Mesenteric fat pad (tissue), 1 donor: ENCODE measurements around the gene SLC44A1. TPM values are rescaled to one million over a fixed set of nuclear protein-coding genes. Genes with fewer than 3 reads are reported as not detected.
"Not testable (repeated sequence)": the region's sequence is repeated elsewhere in the genome, so short reads cannot be mapped to it uniquely, and the experiment has no call there.

ENCODE experiments used
- DNase-seq: peaks from one replicate; pipeline ENCODE4 v3.0.0-alpha.2; 2020; ENCODE audit warnings: low spot score
- total RNA-seq: library from RNA; stranded (reverse); fragmentation: NEBNext Ultra II Directional; extraction: Animal tissue kit (Norgen Biotek cat#: 25700); gene quantifications from one replicate; pipeline ENCODE4 v1.2.1, GENCODE V29; 2021
- donor health status: DM: yes; HTN: yes; CAD: no.

The SLC44A1 gene
- total RNA-seq, 1 donor from 2014 or later: 35.3 TPM

- DNase-seq: no peak
These were observed 2.4 kb upstream of the SLC44A1 start for GRCh38 chr9:105242062-105242461.

GRCh38 chr9:105242557-105242956 lies 1.9 kb upstream of the SLC44A1 start:
- no peak for DNase-seq

GRCh38 chr9:105243015-105243686 lies 1.3 kb upstream of the SLC44A1 start:
- DNase-seq: no peak

GRCh38 chr9:105244734-105245028 lies 230 bp downstream of the SLC44A1 start:
- DNase-seq: no peak

- peak; percentile 90 for DNase-seq
These were observed 809 bp downstream of the SLC44A1 start for GRCh38 chr9:105245029-105245890.

- no peak for DNase-seq
These were observed 1.4 kb downstream of the SLC44A1 start for GRCh38 chr9:105245891-105246161.

GRCh38 chr9:105246656-105247173 lies 2.3 kb downstream of the SLC44A1 start:
- DNase-seq: no peak

GRCh38 chr9:105248691-105249090 lies 4.2 kb downstream of the SLC44A1 start:
- DNase-seq: no peak

- no peak for DNase-seq
These were observed 6.7 kb downstream of the SLC44A1 start for GRCh38 chr9:105251133-105251532.

GRCh38 chr9:105251733-105252404 lies 7.4 kb downstream of the SLC44A1 start:
- DNase-seq: no peak

GRCh38 chr9:105252405-105252756 lies 7.9 kb downstream of the SLC44A1 start:
- DNase-seq: no peak

- no peak for DNase-seq
These were observed 9.8 kb downstream of the SLC44A1 start for GRCh38 chr9:105254226-105254625.

- DNase-seq: no peak
These were observed 11.0 kb downstream of the SLC44A1 start for GRCh38 chr9:105255421-105255820.

GRCh38 chr9:105256569-105256968 lies 12.1 kb downstream of the SLC44A1 start:
- DNase-seq: not testable (repeated sequence)

- no peak for DNase-seq
These were observed 13.4 kb downstream of the SLC44A1 start for GRCh38 chr9:105257809-105258208.

- no peak for DNase-seq
These were observed 13.8 kb downstream of the SLC44A1 start for GRCh38 chr9:105258225-105258737.

- DNase-seq: no peak
These were observed 14.8 kb downstream of the SLC44A1 start for GRCh38 chr9:105259274-105259673.

GRCh38 chr9:105259731-105260612 lies 15.5 kb downstream of the SLC44A1 start:
- no peak for DNase-seq

GRCh38 chr9:105262497-105262896 lies 18.0 kb downstream of the SLC44A1 start:
- DNase-seq: no peak

GRCh38 chr9:105264380-105264779 lies 19.9 kb downstream of the SLC44A1 start:
- DNase-seq: no peak

GRCh38 chr9:105268254-105268653 lies 23.8 kb downstream of the SLC44A1 start:
- DNase-seq: not testable (repeated sequence)
